Small intestine (tissue), 7 donors: ENCODE results near the gene FCN1. TPM values are rescaled to one million over a fixed set of nuclear protein-coding genes. Genes with fewer than 3 reads are reported as not detected.

Experiments used
- DNase-seq, 2 donors: peaks; one replicate each; pipeline versions ENCODE4 v3.0.0 to v3.0.0-alpha.2; 2013
- FAIRE-seq: peaks from 2 replicates; lab custom pipeline; 2012; peaks lifted over from hg19 to GRCh38; lab: Jason Lieb, UNC
- H3K27ac ChIP-seq, 3 donors: one replicate each; pipeline ENCODE4 v1.5.1; 2013; ENCODE audit warnings: low read length in 2 of 3, mild to moderate bottlenecking in 2 of 3, control low read depth in 1 of 3, inconsistent platforms in 1 of 3, low read depth in 1 of 3, moderate library complexity in 1 of 3
- H3K27me3 ChIP-seq, 3 donors: one replicate each; pipeline ENCODE4 v1.6.1; 2013; ENCODE audit warnings: low read length in 3 of 3, inconsistent platforms in 1 of 3; ENCODE audit not compliant: control insufficient read depth in 3 of 3, insufficient read depth in 3 of 3
- H3K36me3 ChIP-seq, 3 donors: one replicate each; pipeline ENCODE4 v1.6.1; 2013; ENCODE audit warnings: low read length in 3 of 3, inconsistent platforms in 1 of 3, low read depth in 1 of 3, mild to moderate bottlenecking in 1 of 3, moderate library complexity in 1 of 3; ENCODE audit not compliant: control insufficient read depth in 3 of 3, insufficient read depth in 2 of 3
- H3K4me1 ChIP-seq, 3 donors: one replicate each; pipeline ENCODE4 v1.6.1; 2013; ENCODE audit warnings: low read length in 2 of 3, inconsistent platforms in 1 of 3, low read depth in 1 of 3, mild to moderate bottlenecking in 1 of 3, moderate library complexity in 1 of 3; ENCODE audit not compliant: control insufficient read depth in 3 of 3, insufficient read depth in 2 of 3
- H3K4me3 ChIP-seq, 3 donors: one replicate each; pipeline ENCODE4 v1.5.1; 2013; ENCODE audit warnings: low read length in 3 of 3, control low read depth in 1 of 3, inconsistent platforms in 1 of 3, low read depth in 1 of 3, mild to moderate bottlenecking in 1 of 3, moderate library complexity in 1 of 3
- H3K9me3 ChIP-seq, 2 donors: one replicate each; pipeline ENCODE4 v1.6.1; 2013; ENCODE audit warnings: low read depth in 1 of 2, low read length in 1 of 2; ENCODE audit not compliant: control insufficient read depth in 2 of 2, insufficient read depth in 1 of 2
- WGBS, 3 donors: extraction: QIAGEN DNeasy Blood & Tissue Kit; methylation state at CpG; one replicate each; pipeline ENCODE4 v1.1.7; 2013; 5-methylcytosine and 5-hydroxymethylcytosine counted together
- polyA plus RNA-seq, 4 donors: library from polyadenylated mRNA; stranded (reverse) in 3 of 4; unstranded in 1 of 4; fragments of 200-250 nt in 3 of 4; fragments of 120-200 nt in 1 of 4; gene quantifications; one replicate each; pipeline versions ENCODE4 v1.2.1 to v1.2.3, GENCODE V29; 2013
- donor health status: healthy with polysubstance abuse.
- donor health status: control.
- donor health status: control.
- donor health status: Bipolar disorder and iron deficiency.
- donor health status: healthy.

FCN1 gene
- polyA plus RNA-seq, 4 donors, result 0.94 to 1.1 TPM; not detected in 2

GRCh38 chr9:134942788-134943184 lies 25.1 kb upstream of the FCN1 start:
- 57 to 81% (median 71%) methylated on average over 8 of the region's 8 CpGs for WGBS, 3 donors
- Histone ChIP-seq H3K4me1 (no peaks in the 10 kb centered on the region), H3K9me3 (no peaks in the 10 kb centered on the region), H3K27me3 (peaks cover 0 to 5% (median 0%) of the 10 kb centered on the region in 3 donors), H3K36me3 (no peaks in the 10 kb centered on the region), H3K27ac (no peak overlapping the region), H3K4me3 (no peak overlapping the region)
- FAIRE-seq (no peak), DNase-seq (no peak)

DNA sequence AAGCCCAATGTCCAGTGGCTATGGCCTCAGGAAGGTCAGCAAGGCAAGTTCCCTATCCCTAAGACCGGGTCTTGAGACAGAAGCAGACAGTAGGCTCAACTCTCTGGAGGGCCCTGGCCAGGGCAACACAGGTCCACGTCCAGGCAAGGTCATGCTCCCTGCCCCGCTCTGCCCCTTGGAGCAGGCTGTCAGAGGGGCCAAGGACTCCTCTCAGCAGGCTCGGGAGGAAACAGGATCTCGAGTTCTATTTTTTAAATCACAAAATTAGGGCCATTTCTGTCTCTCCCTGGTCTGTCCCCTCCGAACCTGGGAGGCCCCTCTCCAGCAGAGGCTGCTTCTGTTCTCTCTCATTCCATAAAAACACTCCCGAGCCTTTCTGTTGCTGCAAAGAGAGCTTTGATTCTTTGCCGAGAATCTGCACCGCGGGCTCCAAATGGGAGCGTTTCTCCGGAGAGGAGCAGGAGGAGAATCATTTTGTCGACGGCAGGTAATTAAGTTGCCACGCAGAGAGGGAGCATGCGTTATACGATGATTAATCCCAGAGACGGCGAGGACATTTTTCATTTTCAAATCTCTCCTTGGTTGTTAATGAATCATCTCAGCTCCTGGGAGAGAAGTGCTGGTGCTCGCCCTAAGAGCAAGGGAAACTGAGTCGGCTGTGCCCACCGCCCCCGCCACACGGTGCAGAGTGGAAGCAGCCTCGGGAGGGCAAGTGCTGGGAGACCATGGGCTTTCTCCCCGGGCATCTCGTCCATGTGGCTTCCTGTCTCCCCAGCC lies 24.5 kb upstream of the FCN1 start:
- DNase-seq, result no peak
- WGBS, 3 donors, result 58 to 66% (median 62%) methylated on average over 27 of the region's 27 CpGs

GRCh38 chr9:134940236-134941208 lies 22.8 kb upstream of the FCN1 start:
- FAIRE-seq, result no peak

More for the DNA sequence above, 24.5 kb upstream of the FCN1 start:
- Histone ChIP-seq H3K27me3 (peaks cover 0 to 5% (median 0%) of the 10 kb centered on the region in 3 donors), H3K9me3 (no peaks in the 10 kb centered on the region), H3K4me3 (no peak overlapping the region), H3K27ac (no peak overlapping the region), H3K4me1 (no peaks in the 10 kb centered on the region), H3K36me3 (no peaks in the 10 kb centered on the region)
- no peak for FAIRE-seq

GRCh38 chr9:134939836-134940235 lies 22.1 kb upstream of the FCN1 start:
- H3K27me3 ChIP-seq, result peaks cover 0 to 5% (median 0%) of the 10 kb centered on the region in 3 donors
- H3K27ac ChIP-seq, result no peak overlapping the region
- DNase-seq, result no peak
- no peaks in the 10 kb centered on the region for H3K9me3 ChIP-seq
- no peaks in the 10 kb centered on the region for H3K4me1 ChIP-seq
- H3K4me3 ChIP-seq, result no peak overlapping the region
- WGBS, 3 donors, result 76 to 84% (median 81%) methylated on average over 11 of the region's 11 CpGs
- no peaks in the 10 kb centered on the region for H3K36me3 ChIP-seq
- no peak for FAIRE-seq

More at GRCh38 chr9:134940236-134941208, 22.8 kb upstream of the FCN1 start:
- WGBS, 3 donors, result 80 to 88% (median 81%) methylated on average over 25 to 27 of the region's 27 CpGs
- no peak overlapping the region for H3K4me3 ChIP-seq
- H3K27ac ChIP-seq, result no peak overlapping the region
- H3K4me1 ChIP-seq, result no peaks in the 10 kb centered on the region
- no peaks in the 10 kb centered on the region for H3K9me3 ChIP-seq
- H3K27me3 ChIP-seq, result peaks cover 0 to 5% (median 0%) of the 10 kb centered on the region in 3 donors
- DNase-seq, result no peak
- H3K36me3 ChIP-seq, result no peaks in the 10 kb centered on the region

GRCh38 chr9:134939080-134939733 lies 21.5 kb upstream of the FCN1 start:
- DNase-seq, result no peak
- FAIRE-seq, result no peak
- Histone ChIP-seq H3K27me3 (peaks cover 0 to 8% (median 0%) of the 10 kb centered on the region in 3 donors), H3K9me3 (no peaks in the 10 kb centered on the region), H3K4me1 (no peaks in the 10 kb centered on the region), H3K27ac (no peak overlapping the region), H3K4me3 (no peak overlapping the region), H3K36me3 (no peaks in the 10 kb centered on the region)
- WGBS, 3 donors, result 73 to 86% (median 79%) methylated on average over 16 of the region's 16 CpGs

GRCh38 chr9:134938346-134939079 lies 20.8 kb upstream of the FCN1 start:
- WGBS, 3 donors, result 63 to 80% (median 65%) methylated on average over 16 to 21 of the region's 21 CpGs
- no peak for FAIRE-seq
- Histone ChIP-seq H3K27ac (no peak overlapping the region), H3K36me3 (no peaks in the 10 kb centered on the region), H3K27me3 (peaks cover 0 to 8% (median 0%) of the 10 kb centered on the region in 3 donors), H3K9me3 (no peaks in the 10 kb centered on the region), H3K4me1 (no peaks in the 10 kb centered on the region), H3K4me3 (no peak overlapping the region)
- no peak for DNase-seq

- H3K27ac ChIP-seq, result no peak overlapping the region
- whole genome bisulfite sequencing, 3 donors, result 64 to 71% (median 68%) methylated on average over 11 of the region's 11 CpGs
- no peak for FAIRE-seq
- peaks cover 0 to 8% (median 0%) of the 10 kb centered on the region in 3 donors for H3K27me3 ChIP-seq
- H3K4me1 ChIP-seq, result no peaks in the 10 kb centered on the region
- no peak for DNase-seq
- no peak overlapping the region for H3K4me3 ChIP-seq
- no peaks in the 10 kb centered on the region for H3K36me3 ChIP-seq
- no peaks in the 10 kb centered on the region for H3K9me3 ChIP-seq
These were observed 20.0 kb upstream of the FCN1 start for GRCh38 chr9:134937566-134938345.
